H9 (cell line): Measurements from ENCODE around the gene TSPAN1. TPM values are rescaled to one million over a fixed set of nuclear protein-coding genes. Genes with fewer than 3 reads are reported as not detected.

Experiments
- DNase-seq: peaks from one replicate; pipeline ENCODE4 v3.0.0-alpha.2; 2017
- H2AFZ ChIP-seq: one replicate; pipeline ENCODE4 v1.6.1; 2013; ENCODE audit warnings: mild to moderate bottlenecking, low read length, control low read depth, moderate library complexity
- H2AK5ac ChIP-seq: 2 replicates; pipeline ENCODE4 v1.6.1; 2013; ENCODE audit warnings: low read length, control low read depth, mixed read lengths; ENCODE audit not compliant: insufficient read length
- H2BK120ac ChIP-seq: one replicate; pipeline ENCODE4 v1.6.1; 2013; ENCODE audit warnings: low read depth, mild to moderate bottlenecking, low read length, control low read depth, inconsistent platforms; ENCODE audit not compliant: poor library complexity, severe bottlenecking
- H2BK12ac ChIP-seq: 2 replicates; pipeline ENCODE4 v1.6.1; 2013; ENCODE audit warnings: low read length, control low read depth, mixed read lengths, low read depth; ENCODE audit not compliant: insufficient read length
- H2BK15ac ChIP-seq: 2 replicates; pipeline ENCODE4 v1.6.1; 2013; ENCODE audit warnings: low read depth, low read length, control low read depth
- H2BK20ac ChIP-seq: one replicate; pipeline ENCODE4 v1.6.1; 2013; ENCODE audit warnings: low read depth, mild to moderate bottlenecking, low read length, control low read depth, inconsistent platforms; ENCODE audit not compliant: poor library complexity, severe bottlenecking
- H2BK5ac ChIP-seq: 2 replicates; pipeline ENCODE4 v1.6.1; 2013; ENCODE audit warnings: low read length, control low read depth, mixed read lengths; ENCODE audit not compliant: insufficient read length
- H3K14ac ChIP-seq: 2 replicates; pipeline ENCODE4 v1.6.1; 2013; ENCODE audit warnings: low read length, control low read depth; ENCODE audit not compliant: insufficient read depth
- H3K18ac ChIP-seq: 2 replicates; pipeline ENCODE4 v1.6.1; 2013; ENCODE audit warnings: low read depth, mild to moderate bottlenecking, mixed read lengths, low read length, control low read depth; ENCODE audit not compliant: insufficient read length
- H3K23ac ChIP-seq: 2 replicates; pipeline ENCODE4 v1.6.1; 2013; ENCODE audit warnings: low read length, control low read depth, mixed read lengths, low read depth; ENCODE audit not compliant: insufficient read length
- H3K23me2 ChIP-seq: 2 replicates; pipeline ENCODE4 v1.6.1; 2013; ENCODE audit warnings: low read depth, mild to moderate bottlenecking, mixed read lengths, low read length, control low read depth; ENCODE audit not compliant: insufficient read length, poor library complexity, severe bottlenecking
- H3K27ac ChIP-seq: 2 replicates; pipeline ENCODE4 v1.5.1; 2013; ENCODE audit warnings: low read length, control low read depth, mixed read lengths, low read depth; ENCODE audit not compliant: insufficient read length
- H3K27me3 ChIP-seq: 2 replicates; pipeline ENCODE4 v1.6.1; 2013; ENCODE audit warnings: low read length, control low read depth, inconsistent platforms; ENCODE audit not compliant: insufficient read depth
- H3K4ac ChIP-seq: 2 replicates; pipeline ENCODE4 v1.6.1; 2013; ENCODE audit warnings: low read depth, mild to moderate bottlenecking, control low read depth, inconsistent platforms, low read length, moderate library complexity
- H3K4me1 ChIP-seq: 2 replicates; pipeline ENCODE4 v1.6.1; 2013; ENCODE audit warnings: low read length, control low read depth, inconsistent platforms; ENCODE audit not compliant: insufficient read depth
- H3K4me2 ChIP-seq: 2 replicates; pipeline ENCODE4 v1.6.1; 2013; ENCODE audit warnings: low read length, control low read depth, mixed read lengths; ENCODE audit not compliant: insufficient read length, insufficient read depth
- H3K56ac ChIP-seq: 2 replicates; pipeline ENCODE4 v1.6.1; 2013; ENCODE audit warnings: low read depth, mild to moderate bottlenecking, mixed read lengths, low read length, control low read depth; ENCODE audit not compliant: insufficient read length
- H3K79me1 ChIP-seq: 2 replicates; pipeline ENCODE4 v1.6.1; 2013; ENCODE audit warnings: low read depth, mild to moderate bottlenecking, moderate library complexity, low read length, control low read depth, inconsistent platforms; ENCODE audit not compliant: insufficient read depth, poor library complexity, severe bottlenecking
- H3K79me2 ChIP-seq: 2 replicates; pipeline ENCODE4 v1.6.1; 2013; ENCODE audit warnings: low read length, control low read depth, inconsistent platforms; ENCODE audit not compliant: insufficient read depth
- H3K9ac ChIP-seq: 2 replicates; pipeline ENCODE4 v1.6.1; 2013; ENCODE audit warnings: low read length, control low read depth, mixed read lengths; ENCODE audit not compliant: insufficient read length; ENCODE audit errors: extremely low read depth
- H3K9me3 ChIP-seq: one replicate; pipeline ENCODE4 v1.6.1; 2013; ENCODE audit warnings: low read depth, low read length, inconsistent platforms; ENCODE audit not compliant: control insufficient read depth
- H3T11ph ChIP-seq: one replicate; pipeline ENCODE4 v1.6.1; 2013; ENCODE audit warnings: mild to moderate bottlenecking, low read length, control low read depth, inconsistent platforms
- H4K20me1 ChIP-seq: one replicate; pipeline ENCODE4 v1.6.1; 2013; ENCODE audit not compliant: control insufficient read depth, insufficient read length, insufficient read depth
- H4K5ac ChIP-seq: 2 replicates; pipeline ENCODE4 v1.6.1; 2013; ENCODE audit warnings: low read depth, mild to moderate bottlenecking, mixed read lengths, low read length, control low read depth; ENCODE audit not compliant: insufficient read length
- H4K8ac ChIP-seq: replicated peaks from 2 replicates; pipeline ENCODE4 v1.6.1; 2013; ENCODE audit warnings: low read length, control low read depth, mixed read lengths, low read depth; ENCODE audit not compliant: insufficient read length
- H4K91ac ChIP-seq: 2 replicates; pipeline ENCODE4 v1.6.1; 2013; ENCODE audit warnings: low read depth, mild to moderate bottlenecking, moderate library complexity, mixed read lengths, low read length, control low read depth; ENCODE audit not compliant: insufficient read length
- H3K27ac Mint-ChIP-seq, 3 experiments: 2 replicates in 2 of 3; 3 replicates in 1 of 3; pipeline ENCODE4 v1.8.0; 2020 to 2021; ENCODE audit warnings: mixed read lengths in 3 of 3, mild to moderate bottlenecking in 1 of 3, moderate library complexity in 1 of 3
- H3K27me3 Mint-ChIP-seq: 2 replicates; pipeline ENCODE4 v1.8.0; 2021; ENCODE audit warnings: low read depth, mild to moderate bottlenecking, moderate library complexity, mixed read lengths
- H3K36me3 Mint-ChIP-seq, 3 experiments: 2 replicates in 2 of 3; 3 replicates in 1 of 3; pipeline ENCODE4 v1.8.0; 2020 to 2021; ENCODE audit warnings: low read depth in 3 of 3, mixed read lengths in 3 of 3; ENCODE audit not compliant: insufficient read depth in 1 of 3
- H3K4me1 Mint-ChIP-seq, 2 experiments: 2 replicates each; pipeline ENCODE4 v1.8.0; 2020; ENCODE audit warnings: mixed read lengths in 2 of 2
- H3K4me3 Mint-ChIP-seq, 2 experiments: 2 replicates in 1 of 2; 3 replicates in 1 of 2; pipeline ENCODE4 v1.8.0; 2020 to 2021; ENCODE audit warnings: mild to moderate bottlenecking in 2 of 2, mixed read lengths in 2 of 2, moderate library complexity in 1 of 2
- H3K9me3 Mint-ChIP-seq, 2 experiments: 2 replicates in 1 of 2; 3 replicates in 1 of 2; pipeline ENCODE4 v1.8.0; 2020; ENCODE audit warnings: mild to moderate bottlenecking in 2 of 2, mixed read lengths in 2 of 2, moderate library complexity in 1 of 2
- WGBS: extraction: QIAGEN DNeasy Blood & Tissue Kit; methylation state at CpG from one replicate; pipeline ENCODE4 v1.1.7; 2013; ENCODE audit warnings: missing lambda C conversion rate, low lambda C conversion rate, mixed read lengths; ENCODE audit not compliant: insufficient read length; ENCODE audit errors: extremely low coverage; 5-methylcytosine and 5-hydroxymethylcytosine counted together
- total RNA-seq: library from RNA; stranded (reverse); gene quantifications from 2 replicates; pipeline ENCODE4 v1.2.1, GENCODE V29; 2021
- TF ChIP-seq, protein P1 (sequence below): fragments of 200-600 bp; sonication (generic); conservative IDR thresholded peaks from 3 replicates; pipeline ENCODE4 v1.8.0; 2021; ENCODE audit warnings: antibody characterized with exemption, mild to moderate bottlenecking

Gene TSPAN1
- total RNA-seq, 1 experiment from 2014 or later: not detected

DNA sequence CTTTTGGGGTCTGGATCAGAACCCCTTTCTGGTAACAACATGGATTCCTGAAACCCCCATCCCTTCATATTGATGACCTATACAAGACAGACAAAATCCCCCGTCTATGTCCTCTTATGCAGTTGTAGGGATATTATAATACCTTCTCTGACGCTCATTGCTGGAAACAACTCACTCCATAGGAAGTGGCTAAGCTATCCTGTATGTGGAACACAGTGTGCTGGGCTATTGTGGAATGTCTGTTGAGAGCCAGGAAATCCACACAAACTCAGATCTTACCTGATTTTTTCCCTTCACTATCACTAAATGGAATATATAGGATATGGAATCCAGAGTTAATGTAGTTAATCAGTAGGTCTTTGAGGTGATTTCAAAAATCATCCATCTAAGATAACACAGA, 24.8 kb upstream of the TSPAN1 start:
- DNase-seq: no peak
- H3K23me2 ChIP-seq: no peaks in the 10 kb centered on the region
- no peak overlapping the region for H4K8ac ChIP-seq
- H2AK5ac ChIP-seq: no peak overlapping the region
- no peak overlapping the region for H3K27ac ChIP-seq
- no peaks in the 10 kb centered on the region for H3K27me3 ChIP-seq
- H3K23ac ChIP-seq: no peak overlapping the region
- H4K91ac ChIP-seq: no peak overlapping the region
- H2BK5ac ChIP-seq: no peak overlapping the region
- WGBS: no CpG with 5 or more reads among the region's 2 CpGs
- H2BK20ac ChIP-seq: no peak overlapping the region
- H2BK120ac ChIP-seq: no peak overlapping the region
- H3K4ac ChIP-seq: no peak overlapping the region
- no peak overlapping the region for H3K18ac ChIP-seq
- no peaks in the 10 kb centered on the region for H3K79me1 ChIP-seq
- no peak overlapping the region for H3K56ac ChIP-seq
- TF ChIP-seq, protein P1, sequence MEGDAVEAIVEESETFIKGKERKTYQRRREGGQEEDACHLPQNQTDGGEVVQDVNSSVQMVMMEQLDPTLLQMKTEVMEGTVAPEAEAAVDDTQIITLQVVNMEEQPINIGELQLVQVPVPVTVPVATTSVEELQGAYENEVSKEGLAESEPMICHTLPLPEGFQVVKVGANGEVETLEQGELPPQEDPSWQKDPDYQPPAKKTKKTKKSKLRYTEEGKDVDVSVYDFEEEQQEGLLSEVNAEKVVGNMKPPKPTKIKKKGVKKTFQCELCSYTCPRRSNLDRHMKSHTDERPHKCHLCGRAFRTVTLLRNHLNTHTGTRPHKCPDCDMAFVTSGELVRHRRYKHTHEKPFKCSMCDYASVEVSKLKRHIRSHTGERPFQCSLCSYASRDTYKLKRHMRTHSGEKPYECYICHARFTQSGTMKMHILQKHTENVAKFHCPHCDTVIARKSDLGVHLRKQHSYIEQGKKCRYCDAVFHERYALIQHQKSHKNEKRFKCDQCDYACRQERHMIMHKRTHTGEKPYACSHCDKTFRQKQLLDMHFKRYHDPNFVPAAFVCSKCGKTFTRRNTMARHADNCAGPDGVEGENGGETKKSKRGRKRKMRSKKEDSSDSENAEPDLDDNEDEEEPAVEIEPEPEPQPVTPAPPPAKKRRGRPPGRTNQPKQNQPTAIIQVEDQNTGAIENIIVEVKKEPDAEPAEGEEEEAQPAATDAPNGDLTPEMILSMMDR: no peak
- no peak overlapping the region for H2BK12ac ChIP-seq
- H3K36me3 Mint-ChIP-seq: no peaks in the 10 kb centered on the region; a peak in 1 of 7 replicates
- peaks cover 7 to 11% of the 10 kb centered on the region in 2 experiments for H3K4me1 Mint-ChIP-seq
- H3K27ac Mint-ChIP-seq: no peak overlapping the region
- H3K4me3 Mint-ChIP-seq: no peak overlapping the region
- H3T11ph ChIP-seq: no peak overlapping the region
- H3K9me3 Mint-ChIP-seq: no peaks in the 10 kb centered on the region; a peak in 1 of 5 replicates
- no peak overlapping the region for H3K9ac ChIP-seq
- no peaks in the 10 kb centered on the region for H3K9me3 ChIP-seq
- H3K4me2 ChIP-seq: no peak overlapping the region
- no peak overlapping the region for H2AFZ ChIP-seq
- H3K27me3 Mint-ChIP-seq: no peaks in the 10 kb centered on the region; the same call in none of the 2 replicates
- no peaks in the 10 kb centered on the region for H3K79me2 ChIP-seq
- H4K5ac ChIP-seq: no peak overlapping the region
- H2BK15ac ChIP-seq: no peak overlapping the region
- no peaks in the 10 kb centered on the region; the same call in 1 of the 2 replicates for H3K4me1 ChIP-seq
- H4K20me1 ChIP-seq: no peaks in the 10 kb centered on the region
- no peak overlapping the region for H3K14ac ChIP-seq
